SJCRH30 (cell line): ENCODE results near the gene CMTM2. TPM values are rescaled to one million over a fixed set of nuclear protein-coding genes. Genes with fewer than 3 reads are reported as not detected.
"Not testable (repeated sequence)": the region's sequence is repeated elsewhere in the genome, so short reads cannot be mapped to it uniquely, and the experiment has no call there.

Experiments
- DNase-seq, 2 experiments: peaks; one replicate each; pipeline ENCODE4 v3.0.0-alpha.2; 2015 to 2020
- H3K27ac ChIP-seq: fragments of 250-450 bp; sonication (Bioruptor Pico); 2 replicates; pipeline ENCODE4 v1.5.1; 2020; ENCODE audit warnings: mild to moderate bottlenecking, moderate library complexity
- H3K27me3 ChIP-seq: fragments of 250-450 bp; sonication (Bioruptor Pico); 2 replicates; pipeline ENCODE4 v1.5.1; 2020; ENCODE audit warnings: mild to moderate bottlenecking, moderate library complexity
- H3K36me3 ChIP-seq: fragments of 250-450 bp; sonication (Bioruptor Pico); 2 replicates; pipeline ENCODE4 v1.5.1; 2020; ENCODE audit warnings: mild to moderate bottlenecking, moderate library complexity
- H3K4me1 ChIP-seq: fragments of 250-450 bp; sonication (Bioruptor Pico); 2 replicates; pipeline ENCODE4 v1.5.1; 2020; ENCODE audit warnings: mild to moderate bottlenecking, moderate library complexity
- H3K4me3 ChIP-seq: fragments of 250-450 bp; sonication (Bioruptor Pico); 2 replicates; pipeline ENCODE4 v1.5.1; 2020; ENCODE audit warnings: mild to moderate bottlenecking, moderate library complexity
- H3K9me3 ChIP-seq: fragments of 250-450 bp; sonication (Bioruptor Pico); replicated peaks from 2 replicates; pipeline ENCODE4 v1.5.1; 2020; ENCODE audit warnings: mild to moderate bottlenecking, moderate library complexity
- total RNA-seq: library from RNA; depleted of rRNA; stranded (reverse); fragments of >200 nt; shearing (Covaris generic); gene quantifications from 2 replicates; pipeline ENCODE4 v1.2.3, GENCODE V29; 2014

The CMTM2 gene
- total RNA-seq, 1 experiment from 2014 or later: 5.4 TPM

- no peaks in the 10 kb centered on the region for H3K27me3 ChIP-seq
- peaks cover 29% of the 10 kb centered on the region for H3K4me1 ChIP-seq
- no peak for DNase-seq
- H3K36me3 ChIP-seq: peaks cover 16% of the 10 kb centered on the region
- H3K9me3 ChIP-seq: no peaks in the 10 kb centered on the region
- no peak overlapping the region for H3K27ac ChIP-seq
- H3K4me3 ChIP-seq: no peak overlapping the region
These were observed 37.8 kb downstream of the CMTM2 start for GRCh38 chr16:66617010-66617434.

DNA sequence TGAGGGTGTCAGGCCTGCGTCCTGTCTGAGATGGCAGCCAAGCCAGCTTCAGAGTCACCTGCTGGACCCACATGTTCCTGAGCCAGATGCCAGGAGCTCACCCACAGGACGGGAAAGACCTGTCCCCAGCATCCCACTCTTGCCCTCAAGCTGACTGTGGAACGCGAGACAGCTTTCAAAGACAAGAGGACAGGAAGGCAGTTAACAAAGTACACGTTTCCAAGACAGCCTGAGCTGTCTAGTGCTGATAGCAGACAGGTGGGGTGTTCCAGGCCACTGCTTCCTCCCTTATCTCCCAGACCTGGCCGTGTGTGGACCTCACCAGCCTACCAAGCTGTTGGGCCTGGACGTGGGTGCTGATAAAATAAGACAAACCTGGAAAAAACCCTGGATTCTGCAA is 38.5 kb downstream of the CMTM2 start:
- H3K4me3 ChIP-seq: no peak overlapping the region
- H3K36me3 ChIP-seq: peaks cover 10% of the 10 kb centered on the region
- no peak for DNase-seq
- no peak overlapping the region for H3K27ac ChIP-seq
- no peaks in the 10 kb centered on the region for H3K9me3 ChIP-seq
- H3K27me3 ChIP-seq: no peaks in the 10 kb centered on the region
- peaks cover 29% of the 10 kb centered on the region for H3K4me1 ChIP-seq

GRCh38 chr16:66618588-66619375 is 39.5 kb downstream of the CMTM2 start:
- H3K36me3 ChIP-seq: no peaks in the 10 kb centered on the region
- H3K27ac ChIP-seq: peak overlapping the region; percentile 32
- H3K4me1 ChIP-seq: peaks cover 29% of the 10 kb centered on the region
- DNase-seq: peak in 1 of 2 experiments; percentile 45
- H3K4me3 ChIP-seq: no peak overlapping the region
- H3K27me3 ChIP-seq: no peaks in the 10 kb centered on the region
- no peaks in the 10 kb centered on the region for H3K9me3 ChIP-seq

GRCh38 chr16:66619534-66620428 is 40.5 kb downstream of the CMTM2 start:
- no peak overlapping the region for H3K4me3 ChIP-seq

GRCh38 chr16:66620429-66620795 is 41.1 kb downstream of the CMTM2 start:
- Histone ChIP-seq H3K4me3 (no peak overlapping the region), H3K36me3 (no peaks in the 10 kb centered on the region), H3K27me3 (no peaks in the 10 kb centered on the region), H3K9me3 (no peaks in the 10 kb centered on the region), H3K4me1 (peaks cover 29% of the 10 kb centered on the region), H3K27ac (peak overlapping the region; percentile 32)
- no peak for DNase-seq

More at GRCh38 chr16:66619534-66620428, 40.5 kb downstream of the CMTM2 start:
- Histone ChIP-seq H3K27me3 (no peaks in the 10 kb centered on the region), H3K27ac (peak overlapping the region; percentile 32), H3K9me3 (no peaks in the 10 kb centered on the region), H3K4me1 (peaks cover 29% of the 10 kb centered on the region), H3K36me3 (no peaks in the 10 kb centered on the region)
- peak; percentile 67 to 81 for DNase-seq

- Histone ChIP-seq H3K4me3 (no peak overlapping the region), H3K27ac (no peak overlapping the region), H3K4me1 (peaks cover 29% of the 10 kb centered on the region), H3K9me3 (no peaks in the 10 kb centered on the region), H3K27me3 (no peaks in the 10 kb centered on the region), H3K36me3 (no peaks in the 10 kb centered on the region)
- DNase-seq: no peak
These were observed 42.7 kb downstream of the CMTM2 start for GRCh38 chr16:66621973-66622372.

- Histone ChIP-seq H3K27ac (no peak overlapping the region), H3K4me1 (peaks cover 29% of the 10 kb centered on the region), H3K27me3 (no peaks in the 10 kb centered on the region), H3K9me3 (no peaks in the 10 kb centered on the region), H3K36me3 (no peaks in the 10 kb centered on the region), H3K4me3 (no peak overlapping the region)
- DNase-seq: no peak
These were observed 43.6 kb downstream of the CMTM2 start for GRCh38 chr16:66622863-66623262.

GRCh38 chr16:66623755-66624154 is 44.5 kb downstream of the CMTM2 start:
- Histone ChIP-seq H3K36me3 (no peaks in the 10 kb centered on the region), H3K27ac (no peak overlapping the region), H3K9me3 (no peaks in the 10 kb centered on the region), H3K4me1 (peaks cover 21% of the 10 kb centered on the region), H3K27me3 (no peaks in the 10 kb centered on the region), H3K4me3 (no peak overlapping the region)
- DNase-seq: no peak

GRCh38 chr16:66627611-66628378 is 48.5 kb downstream of the CMTM2 start:
- not testable (repeated sequence) for DNase-seq, H3K4me1 ChIP-seq, H3K36me3 ChIP-seq, H3K9me3 ChIP-seq, H3K27ac ChIP-seq, H3K4me3 ChIP-seq, H3K27me3 ChIP-seq

DNA sequence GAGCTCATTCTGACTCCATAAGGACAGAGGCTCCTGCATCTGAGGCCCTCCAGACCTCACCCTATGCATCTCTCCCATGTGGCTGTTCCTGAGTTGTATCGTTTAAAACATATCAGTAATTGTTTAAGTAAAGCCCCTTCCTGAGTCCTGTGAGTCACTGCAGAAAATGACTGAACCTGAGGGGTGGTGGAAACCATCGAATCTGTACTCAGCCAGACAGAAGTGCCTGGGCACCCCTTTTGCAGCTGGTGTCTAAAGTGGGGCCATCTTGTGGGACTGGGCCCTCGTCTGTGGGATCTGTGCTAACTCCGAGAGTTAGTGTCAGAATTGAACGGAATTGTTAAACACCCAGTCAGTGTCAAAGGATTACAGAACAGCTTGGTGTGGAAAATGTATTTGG is 50.6 kb downstream of the CMTM2 start:
- DNase-seq: no peak
- no peaks in the 10 kb centered on the region for H3K36me3 ChIP-seq
- no peaks in the 10 kb centered on the region for H3K27me3 ChIP-seq
- H3K4me3 ChIP-seq: no peak overlapping the region
- H3K9me3 ChIP-seq: no peaks in the 10 kb centered on the region
- no peak overlapping the region for H3K27ac ChIP-seq
- no peaks in the 10 kb centered on the region for H3K4me1 ChIP-seq

GRCh38 chr16:66630561-66631260 is 51.4 kb downstream of the CMTM2 start:
- H3K9me3 ChIP-seq, H3K27ac ChIP-seq, H3K4me1 ChIP-seq, H3K36me3 ChIP-seq, H3K27me3 ChIP-seq, DNase-seq, H3K4me3 ChIP-seq: not testable (repeated sequence)

GRCh38 chr16:66631558-66631957 is 52.3 kb downstream of the CMTM2 start:
- not testable (repeated sequence) for DNase-seq, H3K27me3 ChIP-seq, H3K36me3 ChIP-seq, H3K9me3 ChIP-seq, H3K4me3 ChIP-seq, H3K27ac ChIP-seq, H3K4me1 ChIP-seq

- no peak for DNase-seq
- no peaks in the 10 kb centered on the region for H3K9me3 ChIP-seq
- no peak overlapping the region for H3K4me3 ChIP-seq
- H3K27me3 ChIP-seq: no peaks in the 10 kb centered on the region
- no peak overlapping the region for H3K27ac ChIP-seq
- H3K4me1 ChIP-seq: no peaks in the 10 kb centered on the region
- H3K36me3 ChIP-seq: no peaks in the 10 kb centered on the region
These were observed 55.4 kb downstream of the CMTM2 start for GRCh38 chr16:66634527-66635196.

GRCh38 chr16:66635406-66635805 is 56.1 kb downstream of the CMTM2 start:
- H3K27ac ChIP-seq: no peak overlapping the region
- no peaks in the 10 kb centered on the region for H3K27me3 ChIP-seq
- no peak overlapping the region for H3K4me3 ChIP-seq
- H3K9me3 ChIP-seq: no peaks in the 10 kb centered on the region
- H3K36me3 ChIP-seq: no peaks in the 10 kb centered on the region
- no peak for DNase-seq
- no peaks in the 10 kb centered on the region for H3K4me1 ChIP-seq
